Caco-2 (cell line): Measurements from ENCODE around the gene ZNHIT1. TPM values are rescaled to one million over a fixed set of nuclear protein-coding genes. Genes with fewer than 3 reads are reported as not detected.

ENCODE experiments used
- BruUV-seq: library from RNA; stranded (reverse); fragments of 400-500 nt; replicated peaks from 2 replicates; lab custom pipeline; 2021; lab: Mats Ljungman, UMichigan
- CTCF ChIA-PET: fragments of 300-600 bp; sonication (Branson Sonifier 250); formaldehyde crosslinking; loops from one replicate; lab custom pipeline; 2022; ENCODE audit warnings: antibody characterized with exemption; lab: Charles Lee
- POLR2A ChIA-PET: fragments of 300-600 bp; sonication (Branson Sonifier 250); formaldehyde crosslinking; loops from one replicate; lab custom pipeline; 2022; ENCODE audit warnings: antibody characterized with exemption; lab: Charles Lee
- DNase-seq, 2 experiments: peaks; one replicate each; pipeline versions ENCODE4 v3.0.0 to v3.0.0-alpha.2; 2020 to 2022
- H3K27me3 ChIP-seq: replicated peaks from 2 replicates; pipeline ENCODE4 v1.6.0; 2011; ENCODE audit warnings: low read length; ENCODE audit not compliant: control insufficient read depth, insufficient read depth
- H3K36me3 ChIP-seq: 2 replicates; pipeline ENCODE4 v1.5.1; 2011; ENCODE audit warnings: low read length; ENCODE audit not compliant: control insufficient read depth, insufficient read depth
- H3K4me1 ChIP-seq: fragments of 250-450 bp; sonication (Bioruptor Pico); 2 replicates; pipeline ENCODE4 v1.5.1; 2020; ENCODE audit warnings: mild to moderate bottlenecking
- H3K4me3 ChIP-seq: 2 replicates; pipeline ENCODE4 v1.5.1; 2011; ENCODE audit warnings: low read depth, mild to moderate bottlenecking, control low read depth, low read length
- H3K9me3 ChIP-seq: fragments of 250-450 bp; sonication (Bioruptor Pico); 2 replicates; pipeline ENCODE4 v1.5.1; 2020; ENCODE audit warnings: mild to moderate bottlenecking, moderate library complexity
- H3K27ac Mint-ChIP-seq: one replicate; pipeline ENCODE4 v1.8.0; 2022; ENCODE audit warnings: mixed read lengths; ENCODE audit not compliant: unreplicated experiment
- H3K27me3 Mint-ChIP-seq: one replicate; pipeline ENCODE4 v1.8.0; 2022; ENCODE audit warnings: mixed read lengths; ENCODE audit not compliant: insufficient read depth, unreplicated experiment
- H3K36me3 Mint-ChIP-seq: one replicate; pipeline ENCODE4 v1.8.0; 2022; ENCODE audit warnings: mild to moderate bottlenecking, mixed read lengths; ENCODE audit not compliant: insufficient read depth, unreplicated experiment
- H3K4me1 Mint-ChIP-seq: one replicate; pipeline ENCODE4 v1.8.0; 2022; ENCODE audit warnings: low read depth, mixed read lengths; ENCODE audit not compliant: unreplicated experiment
- H3K4me3 Mint-ChIP-seq: one replicate; pipeline ENCODE4 v1.8.0; 2022; ENCODE audit warnings: mild to moderate bottlenecking, moderate library complexity, mixed read lengths; ENCODE audit not compliant: unreplicated experiment
- H3K9me3 Mint-ChIP-seq: one replicate; pipeline ENCODE4 v1.8.0; 2022; ENCODE audit warnings: mixed read lengths; ENCODE audit not compliant: unreplicated experiment
- intact Hi-C: fragments of 100-400 bp; cut with micrococcal nuclease; formaldehyde crosslinking; loops from one replicate; pipeline ENCODE4 v1.10.0; 2022; ENCODE audit not compliant: unreplicated experiment
- total RNA-seq: library from RNA; stranded (reverse); gene quantifications from 2 replicates; pipeline ENCODE4 v1.2.3, GENCODE V29; 2022
- TF ChIP-seq, protein P1 (sequence below), 2 experiments: fragments of 200-600 bp in 1 of 2; IDR thresholded peaks; 1 replicate in 1 of 2; 2 replicates in 1 of 2; pipeline versions ENCODE4 v1.5.1 to v1.8.0; 2011 to 2022; ENCODE audit warnings: antibody characterized with exemption in 1 of 2, control low read depth in 1 of 2, inconsistent platforms in 1 of 2, low read depth in 1 of 2, low read length in 1 of 2, mild to moderate bottlenecking in 1 of 2, moderate library complexity in 1 of 2; ENCODE audit not compliant: insufficient read depth in 1 of 2, severe bottlenecking in 1 of 2, unreplicated experiment in 1 of 2

ZNHIT1 gene
- total RNA-seq, 1 experiment from 2014 or later = 64.0 TPM

- no TSS peak for BruUV-seq
- Histone ChIP-seq H3K27me3 (no peaks in the 10 kb centered on the region), H3K36me3 (no peaks in the 10 kb centered on the region), H3K9me3 (no peaks in the 10 kb centered on the region), H3K4me1 (no peaks in the 10 kb centered on the region), H3K4me3 (no peak overlapping the region)
- Mint-ChIP-seq H3K4me3 (no peak overlapping the region), H3K27me3 (no peaks in the 10 kb centered on the region), H3K4me1 (no peaks in the 10 kb centered on the region), H3K27ac (peak overlapping the region; percentile 20), H3K36me3 (no peaks in the 10 kb centered on the region), H3K9me3 (no peaks in the 10 kb centered on the region)
- TF ChIP-seq, protein P1, sequence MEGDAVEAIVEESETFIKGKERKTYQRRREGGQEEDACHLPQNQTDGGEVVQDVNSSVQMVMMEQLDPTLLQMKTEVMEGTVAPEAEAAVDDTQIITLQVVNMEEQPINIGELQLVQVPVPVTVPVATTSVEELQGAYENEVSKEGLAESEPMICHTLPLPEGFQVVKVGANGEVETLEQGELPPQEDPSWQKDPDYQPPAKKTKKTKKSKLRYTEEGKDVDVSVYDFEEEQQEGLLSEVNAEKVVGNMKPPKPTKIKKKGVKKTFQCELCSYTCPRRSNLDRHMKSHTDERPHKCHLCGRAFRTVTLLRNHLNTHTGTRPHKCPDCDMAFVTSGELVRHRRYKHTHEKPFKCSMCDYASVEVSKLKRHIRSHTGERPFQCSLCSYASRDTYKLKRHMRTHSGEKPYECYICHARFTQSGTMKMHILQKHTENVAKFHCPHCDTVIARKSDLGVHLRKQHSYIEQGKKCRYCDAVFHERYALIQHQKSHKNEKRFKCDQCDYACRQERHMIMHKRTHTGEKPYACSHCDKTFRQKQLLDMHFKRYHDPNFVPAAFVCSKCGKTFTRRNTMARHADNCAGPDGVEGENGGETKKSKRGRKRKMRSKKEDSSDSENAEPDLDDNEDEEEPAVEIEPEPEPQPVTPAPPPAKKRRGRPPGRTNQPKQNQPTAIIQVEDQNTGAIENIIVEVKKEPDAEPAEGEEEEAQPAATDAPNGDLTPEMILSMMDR (IDR thresholded peaks at IDR 0.05; ENCODE audit: insufficient read depth in 1 of 2, low read depth in 1 of 2, low read length in 1 of 2, severe bottlenecking in 1 of 2, unreplicated experiment in 1 of 2) = no peak
- CTCF ChIA-PET = no interaction called here
- POLR2A ChIA-PET = no interaction called here
- intact Hi-C loops = no loop called here
- no peak for DNase-seq
Observed at GRCh38 chr7:101269664-101270063, 51.7 kb downstream of the ZNHIT1 start.

DNA sequence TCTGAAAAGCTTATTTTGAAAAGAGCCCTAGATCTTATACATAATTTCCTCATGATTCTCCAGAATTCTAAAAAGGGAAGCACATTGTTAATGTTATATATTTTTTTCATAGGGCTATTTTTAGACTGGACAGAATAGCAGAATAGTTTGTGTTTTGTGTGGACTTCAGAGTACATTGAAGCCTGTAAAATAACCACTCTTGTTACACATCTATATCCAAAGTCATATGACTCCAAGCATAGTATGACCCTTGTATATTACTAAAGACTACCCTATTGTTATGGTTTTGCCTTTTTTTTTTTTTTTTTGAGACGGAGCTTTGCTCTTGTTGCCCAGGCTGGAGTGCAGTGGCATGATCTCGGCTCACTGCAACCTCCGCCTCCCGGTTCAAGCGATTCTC lies 53.1 kb downstream of the ZNHIT1 start:
- Mint-ChIP-seq H3K4me3 (no peak overlapping the region), H3K4me1 (no peaks in the 10 kb centered on the region), H3K27ac (no peak overlapping the region), H3K9me3 (no peaks in the 10 kb centered on the region), H3K27me3 (no peaks in the 10 kb centered on the region), H3K36me3 (no peaks in the 10 kb centered on the region)
- Histone ChIP-seq H3K27me3 (no peaks in the 10 kb centered on the region), H3K9me3 (no peaks in the 10 kb centered on the region), H3K4me3 (no peak overlapping the region), H3K36me3 (no peaks in the 10 kb centered on the region), H3K4me1 (no peaks in the 10 kb centered on the region)
- BruUV-seq = no TSS peak
- CTCF ChIA-PET = no interaction called here
- POLR2A ChIA-PET = interaction anchor here (0.6 kb wide), 1 partner anchor 79 kb away, joined by 4 read pairs; no protein-coding TSS in a partner anchor
- TF ChIP-seq, protein P1 (IDR thresholded peaks at IDR 0.05; ENCODE audit: insufficient read depth in 1 of 2, low read depth in 1 of 2, low read length in 1 of 2, severe bottlenecking in 1 of 2, unreplicated experiment in 1 of 2) = no peak
- no peak for DNase-seq
- intact Hi-C loops = no loop called here

GRCh38 chr7:101273206-101273605 lies 55.2 kb downstream of the ZNHIT1 start:
- Histone ChIP-seq H3K27me3 (no peaks in the 10 kb centered on the region), H3K4me3 (no peak overlapping the region), H3K36me3 (no peaks in the 10 kb centered on the region), H3K4me1 (no peaks in the 10 kb centered on the region), H3K9me3 (no peaks in the 10 kb centered on the region)
- BruUV-seq = no TSS peak
- Mint-ChIP-seq H3K27ac (no peak overlapping the region), H3K36me3 (no peaks in the 10 kb centered on the region), H3K27me3 (no peaks in the 10 kb centered on the region), H3K9me3 (no peaks in the 10 kb centered on the region), H3K4me3 (no peak overlapping the region), H3K4me1 (no peaks in the 10 kb centered on the region)
- POLR2A ChIA-PET = no interaction called here
- TF ChIP-seq, protein P1 (IDR thresholded peaks at IDR 0.05; ENCODE audit: insufficient read depth in 1 of 2, low read depth in 1 of 2, low read length in 1 of 2, severe bottlenecking in 1 of 2, unreplicated experiment in 1 of 2) = no peak
- intact Hi-C loops = no loop called here
- CTCF ChIA-PET = interaction anchor here (1.2 kb wide), 1 partner anchor 9 kb away, joined by 5 read pairs; no protein-coding TSS in a partner anchor
- no peak for DNase-seq

Other genes starting within 250 kb of the ZNHIT1 start
- 0.16 and 0.49 TPM in 2 replicates for gene MUC12, start 248.6 kb upstream of the ZNHIT1 start, total RNA-seq
- gene MUC17, start 198.1 kb upstream of the ZNHIT1 start, total RNA-seq = 0.09 and 0.21 TPM in 2 replicates
- gene TRIM56, start 132.7 kb upstream of the ZNHIT1 start, total RNA-seq = 30.3 and 33.4 TPM in 2 replicates
- gene SERPINE1, start 91.1 kb upstream of the ZNHIT1 start, total RNA-seq = 0.09 and 0.25 TPM in 2 replicates
- gene AP1S1, start 63.7 kb upstream of the ZNHIT1 start, total RNA-seq = 52.3 and 62.9 TPM in 2 replicates
- gene VGF, start 52.6 kb upstream of the ZNHIT1 start, total RNA-seq = 1.2 and 1.3 TPM in 2 replicates
- 0.19 TPM in 1 of 2 replicates, not detected in the other for gene NAT16, start 37.9 kb upstream of the ZNHIT1 start, total RNA-seq
- gene MOGAT3, start 17.1 kb upstream of the ZNHIT1 start, total RNA-seq = 6.3 and 8.1 TPM in 2 replicates
- 112 and 123 TPM in 2 replicates for gene PLOD3, start 584 bp upstream of the ZNHIT1 start, total RNA-seq
- 9.1 and 10.0 TPM in 2 replicates for gene CLDN15, start 19.6 kb downstream of the ZNHIT1 start, total RNA-seq
- gene FIS1, start 26.9 kb downstream of the ZNHIT1 start, total RNA-seq = 97.9 and 99.9 TPM in 2 replicates
- 14.4 and 17.4 TPM in 2 replicates for gene IFT22, start 103.6 kb downstream of the ZNHIT1 start, total RNA-seq
- gene COL26A1, start 144.7 kb downstream of the ZNHIT1 start, total RNA-seq = 19.1 and 23.3 TPM in 2 replicates